Amniotic stem cell (primary cell): Measurements from ENCODE around the gene CCDC71L.

Experiments
- DNase-seq: peaks from one replicate; lab custom pipeline; 2025; lab: John Stamatoyannopoulos, UW

The CCDC71L gene

DNA sequence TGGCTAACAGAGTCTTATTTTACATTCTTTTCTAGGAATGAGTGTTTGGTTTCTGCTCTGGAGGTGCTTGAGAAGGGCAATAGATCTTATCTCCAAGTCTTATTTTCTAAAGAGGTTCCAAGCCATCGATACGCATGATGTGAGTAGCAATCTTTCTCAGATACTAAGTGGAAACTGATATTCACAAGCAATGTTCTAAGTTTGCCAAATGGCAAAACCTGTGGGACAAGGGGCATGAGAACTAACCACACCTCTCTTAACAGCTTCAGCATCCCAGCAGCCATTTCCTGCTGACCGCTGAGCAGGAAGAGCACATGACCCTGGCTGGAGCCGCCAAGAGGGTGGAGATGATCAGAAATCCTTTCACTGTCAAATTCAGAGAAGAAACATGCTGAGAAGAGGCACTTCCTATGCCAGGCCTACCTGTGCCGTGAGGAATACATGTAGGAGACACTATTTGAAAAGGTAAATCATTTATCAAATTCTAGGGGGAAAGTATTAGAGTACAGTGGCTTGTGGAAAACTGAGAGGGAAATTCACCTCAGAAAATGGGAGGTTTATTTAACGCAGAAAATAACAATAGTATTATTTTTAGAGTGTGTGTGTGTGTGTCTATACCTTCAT lies 35.2 kb downstream of the CCDC71L start:
- DNase-seq, result no peak

DNA sequence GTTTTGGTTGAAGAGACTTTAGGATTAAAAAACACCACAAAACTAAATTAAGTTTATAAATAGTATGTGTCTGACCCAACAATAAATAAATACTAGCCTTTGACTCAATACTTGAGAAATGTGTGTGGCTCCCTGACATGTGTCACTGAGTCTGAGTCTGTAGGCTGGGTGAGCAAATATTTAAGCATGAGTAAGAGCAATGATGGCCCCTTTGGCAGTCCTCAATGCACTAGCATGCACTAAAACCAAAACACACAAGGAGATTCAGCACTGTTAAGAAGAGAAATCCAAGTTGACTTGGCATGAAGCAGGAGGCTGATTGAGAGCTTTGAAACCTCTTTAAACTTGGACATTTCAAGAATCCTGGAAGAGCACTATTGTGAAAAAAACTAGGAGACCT lies 37.1 kb downstream of the CCDC71L start:
- DNase-seq, result peak; percentile 40

DNA sequence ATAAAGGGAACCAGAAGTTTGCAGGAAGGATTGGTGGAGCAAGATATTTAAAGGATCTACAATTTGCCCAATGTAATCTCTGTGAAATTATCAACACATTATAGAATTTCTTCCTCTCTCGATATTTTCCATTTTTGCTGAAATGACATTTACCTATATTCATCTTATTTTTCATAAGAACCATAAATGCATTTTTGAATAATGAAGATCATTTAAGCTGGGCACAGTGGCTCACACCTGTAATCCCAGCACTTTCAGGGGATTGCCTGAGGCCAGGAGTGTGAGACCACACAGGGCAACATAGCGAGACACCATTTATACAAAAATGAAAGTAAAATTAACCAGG lies 37.7 kb downstream of the CCDC71L start:
- no peak for DNase-seq

DNA sequence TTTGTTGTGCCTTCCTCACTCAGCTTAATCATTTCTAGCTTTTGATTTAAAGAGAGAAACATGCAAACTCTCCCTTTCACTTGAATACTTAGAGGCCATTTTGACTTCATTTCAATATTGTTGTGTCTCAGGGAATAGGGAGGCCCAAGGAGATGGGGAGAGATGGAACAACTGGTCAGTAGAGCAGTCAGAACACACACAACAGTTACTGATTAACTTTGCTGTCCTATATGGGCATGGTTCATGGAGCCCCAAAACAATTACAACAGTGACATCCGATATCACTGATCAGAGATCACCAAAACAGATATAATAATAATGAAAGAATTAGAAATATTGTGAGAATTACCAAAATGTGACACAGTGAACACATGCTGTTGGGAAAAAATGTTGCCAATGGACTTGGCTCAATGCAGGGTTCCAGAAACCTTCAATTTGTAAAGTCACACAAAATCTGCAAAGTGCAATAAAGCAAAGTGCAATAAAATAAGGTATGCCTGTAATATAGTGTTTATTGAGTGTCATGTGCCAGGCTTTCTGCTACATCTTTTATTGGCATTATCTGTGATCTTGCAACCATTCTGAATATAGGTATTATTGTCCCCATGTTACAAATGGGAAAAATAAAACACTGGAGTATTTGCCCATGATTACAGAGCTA lies 38.2 kb downstream of the CCDC71L start:
- no peak for DNase-seq

DNA sequence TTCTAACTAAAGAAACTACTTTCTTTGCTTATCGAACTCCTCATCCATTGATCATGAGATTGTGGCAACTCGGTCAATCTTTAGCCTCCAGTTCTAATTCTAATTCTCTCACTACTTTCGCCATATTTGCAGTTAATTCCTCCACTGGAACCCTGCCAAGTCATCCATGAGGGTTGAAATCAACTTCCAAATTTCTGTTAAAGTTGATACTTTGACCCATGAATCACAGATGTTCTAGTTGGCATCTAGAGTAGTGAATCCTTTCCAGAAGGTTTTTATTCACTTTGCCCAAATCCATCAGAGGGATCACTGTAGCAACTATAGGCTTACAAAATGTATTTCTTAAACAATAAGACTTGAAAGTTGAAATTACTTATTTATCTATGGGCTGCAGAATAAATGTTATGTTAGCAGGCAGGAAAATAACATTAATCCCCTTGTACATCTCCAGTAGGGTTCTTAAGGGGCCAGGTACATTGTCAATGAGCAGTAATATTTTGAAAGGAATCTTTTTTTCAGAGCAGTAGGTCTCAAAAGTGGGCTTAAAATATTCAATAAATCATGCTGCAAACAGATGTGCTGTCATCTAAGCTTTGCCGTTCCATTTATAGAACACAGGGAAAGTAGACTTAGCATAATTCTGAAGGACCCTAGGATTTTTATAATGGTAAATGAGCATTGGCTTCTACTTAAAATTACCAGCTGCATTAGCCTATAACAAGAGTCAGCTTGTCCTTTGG lies 39.4 kb downstream of the CCDC71L start:
- no peak for DNase-seq

DNA sequence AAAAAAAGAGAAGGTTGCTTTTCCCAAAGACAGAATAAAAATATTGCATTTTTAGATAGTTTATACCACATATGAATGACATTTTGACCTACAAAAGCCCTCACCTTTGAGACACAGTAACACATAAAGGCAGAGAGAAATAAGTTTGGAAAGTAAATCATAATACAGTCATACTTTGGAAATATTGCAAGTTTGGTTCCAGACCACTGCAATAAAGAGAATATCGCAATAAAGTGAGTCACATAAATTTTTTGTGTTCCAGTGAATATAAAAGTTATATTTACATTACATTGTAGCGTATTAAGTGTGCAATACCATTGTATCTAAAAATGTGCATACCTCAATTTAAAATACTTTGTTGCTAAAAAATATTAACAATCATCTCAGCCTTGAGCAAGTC lies 40.3 kb downstream of the CCDC71L start:
- DNase-seq, result no peak

DNA sequence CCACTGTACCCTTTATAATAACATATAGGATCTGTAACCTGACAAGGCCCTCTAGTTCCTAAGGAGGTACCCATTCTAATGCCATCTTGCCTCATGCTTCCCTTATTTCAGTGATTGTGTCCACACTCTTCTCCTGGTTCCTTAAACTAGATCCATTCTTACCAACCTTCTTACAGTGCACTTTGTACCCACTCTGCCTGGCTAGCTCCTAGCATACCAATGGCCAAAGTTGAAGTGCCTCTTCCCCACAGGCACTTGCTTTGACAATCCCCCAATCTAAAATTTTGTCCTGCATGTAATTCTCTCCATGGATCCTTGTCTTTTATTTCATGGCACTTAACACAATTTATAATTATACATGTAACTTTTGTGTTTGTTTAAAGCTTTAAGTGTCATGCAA lies 40.9 kb downstream of the CCDC71L start:
- no peak for DNase-seq

DNA sequence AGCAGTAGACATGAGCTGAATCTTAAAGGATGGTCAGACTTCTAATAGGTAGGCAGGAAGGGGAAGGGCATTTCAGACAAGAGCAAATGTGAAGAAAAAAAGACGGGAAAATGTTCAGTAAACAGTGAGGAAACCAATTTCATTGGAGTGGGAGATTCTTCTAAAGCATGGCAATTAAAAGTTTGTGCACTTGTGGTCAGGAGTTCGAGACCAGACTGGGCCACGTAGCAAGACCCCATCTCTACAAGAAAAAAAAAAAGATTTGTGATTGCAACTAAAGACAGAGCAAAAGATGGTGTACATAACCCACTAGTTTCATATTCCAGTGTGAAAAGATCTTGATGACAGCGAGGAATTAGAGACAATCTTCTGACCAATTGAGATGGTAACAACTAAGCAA lies 41.7 kb downstream of the CCDC71L start:
- DNase-seq, result no peak

DNA sequence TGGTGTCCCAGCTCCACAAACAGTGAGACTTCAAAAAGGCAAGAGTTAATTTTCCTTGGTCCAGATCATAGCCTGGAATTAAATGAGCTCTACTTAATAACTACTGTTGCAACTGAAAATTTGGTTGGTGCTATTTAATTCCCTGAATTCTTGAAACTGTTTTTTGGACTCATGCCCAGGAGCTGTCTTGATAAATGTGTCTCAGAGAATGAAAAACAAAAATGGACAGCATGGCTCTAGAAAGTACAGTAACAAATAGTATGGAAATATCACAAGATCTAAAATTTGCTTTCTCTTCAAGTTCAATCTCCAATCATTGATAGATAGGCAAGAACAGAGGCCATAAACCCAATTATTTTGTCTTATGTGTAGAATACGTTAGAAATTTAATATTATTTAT lies 42.5 kb downstream of the CCDC71L start:
- peak; percentile 34 for DNase-seq

DNA sequence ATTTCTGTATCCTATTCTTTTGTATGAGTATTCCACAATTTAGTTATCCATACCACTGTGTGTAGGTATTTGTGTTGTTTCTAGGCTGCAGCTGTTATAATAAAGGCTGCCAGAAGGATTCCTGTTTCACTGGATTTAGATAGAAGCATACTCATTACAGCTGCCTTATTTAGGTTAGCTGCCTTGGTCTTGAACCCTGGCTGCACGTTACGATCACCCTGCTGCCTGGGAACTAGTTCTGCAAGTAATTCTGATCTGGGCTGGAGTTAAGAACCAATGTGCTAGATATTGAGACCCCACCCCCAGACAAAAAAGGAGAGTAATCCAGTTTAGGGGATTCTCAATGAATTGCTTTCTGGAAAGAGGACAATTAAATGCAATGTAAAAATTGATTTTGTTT lies 43.1 kb downstream of the CCDC71L start:
- no peak for DNase-seq

DNA sequence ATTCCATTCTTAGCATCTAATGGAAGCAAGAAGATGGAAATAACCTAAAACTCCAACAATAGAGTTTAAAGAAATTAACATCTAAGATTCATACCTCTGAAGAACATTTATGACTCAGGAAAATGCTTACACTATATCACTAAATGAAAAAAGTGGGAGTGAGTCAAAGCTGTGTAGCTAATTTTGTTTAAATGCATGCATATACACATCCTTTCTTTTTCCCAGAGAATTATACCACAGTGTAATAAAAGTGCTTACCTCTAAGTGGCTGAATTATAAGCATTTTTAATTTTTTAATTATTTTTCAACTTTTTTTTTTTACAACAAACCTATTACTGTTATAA lies 44.3 kb downstream of the CCDC71L start:
- DNase-seq, result no peak

DNA sequence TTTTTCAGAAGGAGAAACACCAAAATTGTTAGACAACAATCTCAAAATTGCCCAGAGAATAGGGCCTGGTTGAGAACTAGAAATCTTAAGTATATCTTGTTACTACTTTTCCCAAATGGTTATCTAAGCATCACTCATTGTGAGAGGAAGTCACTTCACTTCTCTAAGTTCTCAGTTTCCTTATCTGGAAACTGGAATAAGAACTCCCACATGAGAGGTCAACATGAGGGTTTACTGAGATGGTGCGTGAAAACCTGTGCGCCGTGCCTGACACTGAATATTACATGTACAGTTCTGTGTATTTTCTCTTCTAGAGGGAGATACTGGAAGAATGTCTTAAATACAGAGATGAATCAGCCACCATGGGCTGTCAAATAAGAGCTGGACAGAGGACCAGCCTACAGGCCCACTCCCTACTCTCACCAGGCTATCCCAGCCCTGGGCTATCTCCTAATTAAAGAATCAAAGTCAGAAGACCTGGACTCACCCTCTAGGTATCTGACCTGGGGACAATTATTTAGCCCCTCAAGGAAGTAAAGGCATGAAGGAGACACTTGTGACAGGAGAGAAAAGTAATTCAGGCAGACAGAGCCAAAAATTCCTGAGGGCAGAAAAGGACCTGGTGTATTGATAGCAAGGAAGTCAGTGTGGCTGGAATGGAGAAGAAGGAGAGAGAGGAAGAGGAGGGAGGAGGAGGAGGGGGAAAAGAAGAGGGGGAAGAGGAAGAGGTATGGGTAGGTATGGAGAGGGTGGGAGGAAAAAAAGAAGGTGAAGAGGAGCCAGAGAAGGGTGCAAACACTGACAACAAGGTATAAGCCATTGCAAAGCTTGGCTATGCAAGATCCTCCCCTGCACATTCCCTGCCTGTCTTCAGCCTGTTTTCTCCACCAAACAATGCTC lies 44.9 kb downstream of the CCDC71L start:
- DNase-seq, result no peak

DNA sequence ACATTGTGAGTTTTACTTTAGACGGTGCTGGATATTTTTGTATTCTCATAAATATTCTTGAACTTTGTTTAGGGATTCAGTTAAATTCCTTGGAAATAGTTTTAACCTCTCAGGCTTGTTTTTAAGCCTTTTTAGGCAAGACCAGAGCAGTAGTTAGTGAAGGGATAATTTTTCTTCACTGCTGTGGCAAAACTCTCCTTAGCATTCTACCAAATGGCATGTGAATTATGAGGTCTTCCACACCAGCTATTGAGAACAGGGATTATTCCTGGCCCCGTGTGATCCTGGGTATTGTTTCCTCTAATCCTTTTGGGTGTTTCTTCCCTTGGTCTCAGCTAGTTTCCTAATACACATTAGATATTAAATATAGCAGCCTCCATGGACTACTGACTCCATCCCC lies 46.2 kb downstream of the CCDC71L start:
- no peak for DNase-seq

DNA sequence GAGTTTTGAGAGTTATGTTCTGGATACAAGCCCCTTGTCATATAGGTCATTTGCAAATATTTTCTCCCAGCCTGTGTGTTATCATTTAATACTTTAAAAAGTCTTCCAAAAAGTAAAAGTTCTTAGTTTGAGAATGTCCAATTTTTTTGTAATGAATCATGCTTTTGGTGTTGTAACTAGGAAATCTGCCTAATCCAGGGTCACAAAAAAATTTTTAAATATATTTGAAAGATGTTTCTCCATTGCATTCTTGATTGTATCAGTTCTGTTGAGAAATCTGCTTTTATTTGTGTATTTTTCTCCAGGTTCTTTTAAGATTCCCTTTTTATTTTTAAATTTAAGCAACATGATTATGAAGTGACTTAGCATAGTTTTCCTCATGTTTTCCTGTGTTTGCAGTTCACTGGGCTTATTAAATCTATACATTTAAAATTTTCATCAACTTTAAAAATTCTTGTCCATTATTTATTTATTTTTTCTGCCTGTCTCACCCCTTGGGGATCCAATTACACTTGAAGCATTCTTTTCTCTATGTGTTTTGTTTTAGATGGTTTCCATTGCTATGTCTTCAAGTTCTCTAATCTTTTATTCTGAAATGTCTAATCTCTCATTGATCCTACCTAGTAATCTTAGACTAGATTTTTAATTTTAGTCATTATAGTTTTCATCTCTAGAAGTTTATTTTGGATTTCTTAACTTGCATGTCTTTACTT lies 47.0 kb downstream of the CCDC71L start:
- peak; percentile 28 for DNase-seq

DNA sequence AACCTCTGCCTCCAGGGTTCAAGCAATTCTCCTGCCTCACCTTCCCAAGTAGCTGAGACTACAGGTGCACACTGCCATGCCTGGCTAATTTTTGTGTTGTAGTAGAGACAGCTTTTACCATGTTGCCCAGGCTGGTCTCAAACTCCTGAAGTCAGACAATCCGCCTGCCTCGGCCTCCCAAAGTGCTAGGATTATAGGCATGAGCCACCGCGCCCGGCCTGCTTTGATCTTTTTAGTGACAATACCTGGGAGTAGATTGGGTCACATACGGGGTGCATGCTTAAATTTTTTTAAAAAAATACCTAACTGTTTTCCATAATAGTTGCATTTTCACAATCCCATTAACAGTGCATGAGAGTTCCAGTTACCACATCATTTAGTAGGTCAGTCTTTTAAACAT lies 47.7 kb downstream of the CCDC71L start:
- DNase-seq, result no peak

DNA sequence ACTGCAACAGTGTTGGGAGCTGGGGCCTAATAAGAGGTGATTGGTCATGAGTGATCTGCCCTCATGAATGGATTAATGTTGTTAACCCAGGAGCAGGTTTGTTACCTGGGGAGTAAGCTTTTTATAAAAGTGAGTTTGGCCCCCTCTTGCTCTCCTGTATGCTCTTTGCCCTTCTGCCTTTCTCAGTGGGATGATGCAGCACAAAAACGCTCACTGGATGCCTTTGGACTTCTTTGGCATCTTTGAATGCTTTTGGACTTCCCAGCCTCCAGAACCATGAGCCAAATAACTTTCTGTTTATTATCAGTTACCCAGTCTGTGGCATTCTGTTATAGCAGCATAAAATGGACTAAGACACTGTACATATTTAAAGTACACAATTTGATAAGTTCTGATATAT lies 48.5 kb downstream of the CCDC71L start:
- DNase-seq, result no peak

DNA sequence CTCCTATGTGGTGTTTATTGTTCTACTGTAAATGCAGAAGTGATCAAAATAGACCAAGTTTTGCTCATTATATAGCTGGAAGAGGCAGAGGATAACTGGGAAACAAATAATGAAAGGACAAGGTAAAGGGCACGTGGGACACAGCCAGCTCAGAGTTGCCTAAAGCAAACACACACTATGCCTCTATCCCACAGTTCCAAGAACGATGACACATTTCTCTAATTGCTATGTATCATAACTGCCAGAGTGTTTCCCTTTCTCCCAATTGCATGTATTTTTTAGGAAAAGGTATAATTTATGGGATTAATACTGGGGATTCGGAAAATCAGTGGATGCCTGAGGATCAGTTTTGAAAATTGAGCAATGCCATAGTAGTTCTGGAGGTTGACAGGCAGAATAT lies 49.0 kb downstream of the CCDC71L start:
- no peak for DNase-seq

DNA sequence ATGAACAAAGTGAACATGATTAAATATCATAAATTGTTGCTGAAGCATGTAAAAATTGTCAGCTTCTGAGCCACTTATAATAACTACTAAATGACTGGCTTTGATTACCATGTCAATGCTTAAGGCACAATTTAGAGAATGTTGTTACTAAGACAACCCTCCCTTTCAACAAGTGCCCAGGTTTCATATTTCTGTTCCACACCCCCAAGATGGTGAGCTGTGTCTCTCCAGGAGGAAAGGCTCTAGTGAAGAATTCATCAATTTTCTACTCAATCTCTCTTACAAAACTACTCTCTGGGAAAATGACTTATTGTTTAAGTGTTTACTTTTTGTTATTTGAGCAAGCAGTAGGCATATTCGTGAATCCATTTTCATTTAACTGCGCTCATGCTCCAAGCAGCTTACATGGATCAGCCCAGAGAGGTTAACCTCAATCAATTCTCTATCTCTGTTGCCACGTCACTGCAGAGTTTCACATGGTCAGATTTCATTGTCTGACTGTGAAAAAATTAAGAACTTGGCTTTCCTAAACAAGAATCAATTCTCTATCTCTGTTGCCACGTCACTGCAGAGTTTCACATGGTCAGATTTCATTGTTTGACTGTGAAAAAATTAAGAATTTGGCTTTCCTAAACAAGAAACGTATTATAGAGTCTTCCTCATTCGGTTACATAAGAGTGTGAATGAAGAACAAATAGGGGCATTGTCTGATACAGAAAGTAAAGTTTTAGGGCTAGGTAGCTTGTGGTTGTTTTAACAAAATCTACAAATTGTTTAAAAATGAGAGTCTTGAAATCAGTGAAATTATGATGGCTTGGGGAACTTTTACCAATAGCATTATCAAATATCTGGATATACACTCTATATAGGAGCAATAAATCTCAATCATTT lies 49.7 kb downstream of the CCDC71L start:
- no peak for DNase-seq

DNA sequence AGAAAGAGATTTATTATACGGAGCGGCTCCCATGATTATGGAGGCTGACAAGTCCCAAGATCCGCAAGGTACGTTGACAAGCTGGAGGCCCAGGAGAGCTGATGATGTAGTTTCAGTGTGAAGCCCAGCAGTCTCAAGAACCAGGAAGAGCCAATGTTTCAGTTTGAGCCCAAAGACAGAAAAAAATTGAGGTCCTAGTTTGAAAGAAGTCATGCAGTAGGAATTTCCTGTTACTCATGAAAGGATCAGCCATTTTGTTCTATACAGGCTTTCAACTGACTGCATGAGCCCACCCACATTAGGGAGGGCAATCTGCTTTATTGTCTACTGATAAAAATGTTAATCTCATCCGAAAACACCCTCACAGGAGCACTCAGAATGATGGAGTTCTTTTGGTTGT lies 51.5 kb downstream of the CCDC71L start:
- DNase-seq, result peak; percentile 42

DNA sequence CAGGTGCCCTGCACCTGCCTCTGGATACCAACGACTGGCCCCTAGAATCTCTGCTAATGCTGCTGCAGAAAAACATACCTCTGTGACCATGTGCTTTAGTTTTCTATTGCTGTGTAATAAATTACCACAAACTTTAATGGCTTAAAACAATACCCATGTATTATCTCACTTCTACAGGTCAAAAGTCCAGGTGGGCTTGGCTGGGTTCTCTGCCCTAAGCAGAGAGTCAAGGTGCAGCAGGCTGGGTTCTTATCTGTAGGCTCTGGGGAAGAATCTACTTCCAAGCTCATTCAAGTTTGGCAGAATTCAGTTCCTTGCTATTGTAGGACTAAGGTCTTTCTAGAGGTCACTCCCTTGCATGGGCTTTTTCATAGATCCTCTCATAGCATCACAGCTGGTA lies 52.3 kb downstream of the CCDC71L start:
- no peak for DNase-seq
